Fibroblast of lung (primary cell): ENCODE measurements around the gene UACA.

Experiments
- EZH2 ChIP-seq: IDR thresholded peaks from 2 replicates; pipeline ENCODE4 v1.5.1; 2012; ENCODE audit warnings: low read length, control low read depth, mild to moderate bottlenecking; ENCODE audit errors: missing control alignments
- TF ChIP-seq, protein P1 (sequence below), 2 donors: IDR thresholded peaks in 1 of 2; conservative IDR thresholded peaks in 1 of 2; 1 replicate in 1 of 2; 2 replicates in 1 of 2; pipeline ENCODE4 v1.5.1; 2011 to 2012; ENCODE audit warnings: low read length in 2 of 2, control low read depth in 1 of 2, inconsistent platforms in 1 of 2, low read depth in 1 of 2, mild to moderate bottlenecking in 1 of 2

DNA sequence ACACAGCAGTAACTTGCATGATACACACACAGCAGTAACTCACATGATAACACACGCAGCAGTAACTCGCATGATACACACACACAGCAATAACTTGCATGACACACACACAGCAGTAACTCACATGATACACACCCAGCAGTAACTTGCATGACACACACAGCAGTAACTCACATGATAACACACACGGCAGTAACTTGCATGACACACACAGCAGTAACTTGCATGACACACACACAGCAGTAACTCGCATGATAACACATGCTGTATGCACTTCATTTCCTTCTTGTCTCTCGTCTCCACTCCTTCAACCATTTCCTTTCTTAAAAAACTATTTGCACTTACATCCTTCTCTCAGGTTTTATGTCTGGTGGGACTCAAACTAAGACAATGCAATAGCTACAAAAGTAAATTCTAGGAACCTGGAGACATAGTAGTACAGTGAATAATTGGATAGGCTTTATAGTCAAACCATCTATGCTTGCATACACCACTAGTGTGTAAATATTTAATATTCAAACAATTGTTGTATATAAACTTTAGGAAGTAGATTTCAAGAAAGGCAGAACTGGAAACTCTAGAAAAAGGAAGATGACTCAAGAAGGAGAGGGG is 130.8 kb downstream of the UACA start:
- TF ChIP-seq EZH2, result no peak
- TF ChIP-seq, protein P1, sequence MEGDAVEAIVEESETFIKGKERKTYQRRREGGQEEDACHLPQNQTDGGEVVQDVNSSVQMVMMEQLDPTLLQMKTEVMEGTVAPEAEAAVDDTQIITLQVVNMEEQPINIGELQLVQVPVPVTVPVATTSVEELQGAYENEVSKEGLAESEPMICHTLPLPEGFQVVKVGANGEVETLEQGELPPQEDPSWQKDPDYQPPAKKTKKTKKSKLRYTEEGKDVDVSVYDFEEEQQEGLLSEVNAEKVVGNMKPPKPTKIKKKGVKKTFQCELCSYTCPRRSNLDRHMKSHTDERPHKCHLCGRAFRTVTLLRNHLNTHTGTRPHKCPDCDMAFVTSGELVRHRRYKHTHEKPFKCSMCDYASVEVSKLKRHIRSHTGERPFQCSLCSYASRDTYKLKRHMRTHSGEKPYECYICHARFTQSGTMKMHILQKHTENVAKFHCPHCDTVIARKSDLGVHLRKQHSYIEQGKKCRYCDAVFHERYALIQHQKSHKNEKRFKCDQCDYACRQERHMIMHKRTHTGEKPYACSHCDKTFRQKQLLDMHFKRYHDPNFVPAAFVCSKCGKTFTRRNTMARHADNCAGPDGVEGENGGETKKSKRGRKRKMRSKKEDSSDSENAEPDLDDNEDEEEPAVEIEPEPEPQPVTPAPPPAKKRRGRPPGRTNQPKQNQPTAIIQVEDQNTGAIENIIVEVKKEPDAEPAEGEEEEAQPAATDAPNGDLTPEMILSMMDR (conservative IDR thresholded peaks at IDR 0.05 in 1 of 2, IDR thresholded peaks at IDR 0.05 in 1 of 2; ENCODE audit: low read depth in 1 of 2, low read length in 2 of 2), result no peak
